Esophagus mucosa (tissue), 1 donor: ENCODE data around the gene PRR19. TPM values are rescaled to one million over a fixed set of nuclear protein-coding genes. Genes with fewer than 3 reads are reported as not detected.
"Not testable (repeated sequence)": the region's sequence is repeated elsewhere in the genome, so short reads cannot be mapped to it uniquely, and the experiment has no call there.

Experiments used
- ATAC-seq: fragments of 200-7000 bp; cut with Tn5 transposase; one replicate; pipeline ENCODE4 v1.9.1; 2020
- total RNA-seq: library from RNA; stranded (reverse); gene quantifications from one replicate; pipeline ENCODE4 v1.2.4, GENCODE V29; 2023
- donor health status: DM: yes; HTN: yes; CAD: no.

The PRR19 gene
- total RNA-seq = 0.84 TPM

GRCh38 chr19:42301646-42302203, at the start of gene PRR19:
PRR19 (plus strand) TSS chr19:42302132; CDS start chr19:42309585, 7,453 bp downstream.
- peak; percentile 17 for ATAC-seq

- peak; percentile 1 for ATAC-seq
Measured at GRCh38 chr19:42252365-42253244, 49.3 kb upstream of the PRR19 start.

- ATAC-seq = peak; percentile 8
Measured at GRCh38 chr19:42253245-42254088, 48.5 kb upstream of the PRR19 start.

- peak; percentile 33 for ATAC-seq
Measured at GRCh38 chr19:42254089-42254849, 47.7 kb upstream of the PRR19 start.

- peak; percentile 86 for ATAC-seq
Measured at GRCh38 chr19:42254850-42255765, 46.8 kb upstream of the PRR19 start, which contains the start of gene ERF. ERF (minus strand) TSS chr19:42255128; CDS start chr19:42254999, 129 bp downstream.

- ATAC-seq = no peak
Measured at GRCh38 chr19:42255766-42256745, 45.9 kb upstream of the PRR19 start.

GRCh38 chr19:42257842-42258241, 44.1 kb upstream of the PRR19 start:
- ATAC-seq = not testable (repeated sequence)

- no peak for ATAC-seq
Measured at GRCh38 chr19:42261763-42262162, 40.2 kb upstream of the PRR19 start.

- ATAC-seq = not testable (repeated sequence)
Measured at GRCh38 chr19:42266105-42266504, 35.8 kb upstream of the PRR19 start.

- not testable (repeated sequence) for ATAC-seq
Measured at GRCh38 chr19:42266928-42267603, 34.9 kb upstream of the PRR19 start.

- no peak for ATAC-seq
Measured at GRCh38 chr19:42267644-42268141, 34.2 kb upstream of the PRR19 start.

- ATAC-seq = peak; percentile 83
Measured at GRCh38 chr19:42268142-42268703, 33.7 kb upstream of the PRR19 start.

GRCh38 chr19:42268704-42269477, 33.0 kb upstream of the PRR19 start, which contains the start of gene CIC:
CIC (plus strand) TSS chr19:42269252; CDS start chr19:42271784, 2,532 bp downstream.
- peak; percentile 89 for ATAC-seq

GRCh38 chr19:42269478-42270345, 32.2 kb upstream of the PRR19 start:
- ATAC-seq = no peak

- peak; percentile 37 for ATAC-seq
Measured at GRCh38 chr19:42270346-42271044, 31.4 kb upstream of the PRR19 start.

- ATAC-seq = no peak
Measured at GRCh38 chr19:42271045-42271419, 30.9 kb upstream of the PRR19 start.
